Chondrocyte (in vitro differentiated cells): ENCODE measurements around the gene STRIP1. TPM values are rescaled to one million over a fixed set of nuclear protein-coding genes. Genes with fewer than 3 reads are reported as not detected.
A peak's percentile ranks its signal among the peaks of the same experiment; 100 is the strongest.

Experiments
- DNase-seq: peaks from one replicate; pipeline ENCODE4 v3.0.0; 2021; ENCODE audit warnings: mixed read lengths, low spot score
- H3K27ac Mint-ChIP-seq: one replicate; pipeline ENCODE4 v1.8.0; 2021; ENCODE audit warnings: mild to moderate bottlenecking, moderate library complexity, mixed read lengths; ENCODE audit not compliant: unreplicated experiment
- H3K27me3 Mint-ChIP-seq: 2 replicates; pipeline ENCODE4 v1.8.0; 2021; ENCODE audit warnings: low read depth, mixed read lengths
- H3K36me3 Mint-ChIP-seq: 2 replicates; pipeline ENCODE4 v1.8.0; 2021; ENCODE audit warnings: low read depth, mixed read lengths
- H3K4me1 Mint-ChIP-seq: 2 replicates; pipeline ENCODE4 v1.8.0; 2021; ENCODE audit warnings: low read depth, mild to moderate bottlenecking, mixed read lengths
- H3K4me3 Mint-ChIP-seq: one replicate; pipeline ENCODE4 v1.8.0; 2021; ENCODE audit warnings: mild to moderate bottlenecking, moderate library complexity, mixed read lengths; ENCODE audit not compliant: unreplicated experiment
- H3K9me3 Mint-ChIP-seq: 2 replicates; pipeline ENCODE4 v1.8.0; 2021; ENCODE audit warnings: low read depth, mixed read lengths
- total RNA-seq: library from RNA; stranded (reverse); gene quantifications from 3 replicates; pipeline ENCODE4 v1.2.1, GENCODE V29; 2021
- TF ChIP-seq, protein P1 (sequence below): fragments of 200-600 bp; sonication (generic); IDR thresholded peaks from 2 replicates; pipeline ENCODE4 v1.5.0; 2021; ENCODE audit warnings: antibody characterized with exemption, mild to moderate bottlenecking, moderate library complexity

The STRIP1 gene
- total RNA-seq, 1 donor from 2014 or later: 40.2 TPM

GRCh38 chr1:110085671-110086070 is 51.2 kb downstream of the STRIP1 start:
- TF ChIP-seq, protein P1, sequence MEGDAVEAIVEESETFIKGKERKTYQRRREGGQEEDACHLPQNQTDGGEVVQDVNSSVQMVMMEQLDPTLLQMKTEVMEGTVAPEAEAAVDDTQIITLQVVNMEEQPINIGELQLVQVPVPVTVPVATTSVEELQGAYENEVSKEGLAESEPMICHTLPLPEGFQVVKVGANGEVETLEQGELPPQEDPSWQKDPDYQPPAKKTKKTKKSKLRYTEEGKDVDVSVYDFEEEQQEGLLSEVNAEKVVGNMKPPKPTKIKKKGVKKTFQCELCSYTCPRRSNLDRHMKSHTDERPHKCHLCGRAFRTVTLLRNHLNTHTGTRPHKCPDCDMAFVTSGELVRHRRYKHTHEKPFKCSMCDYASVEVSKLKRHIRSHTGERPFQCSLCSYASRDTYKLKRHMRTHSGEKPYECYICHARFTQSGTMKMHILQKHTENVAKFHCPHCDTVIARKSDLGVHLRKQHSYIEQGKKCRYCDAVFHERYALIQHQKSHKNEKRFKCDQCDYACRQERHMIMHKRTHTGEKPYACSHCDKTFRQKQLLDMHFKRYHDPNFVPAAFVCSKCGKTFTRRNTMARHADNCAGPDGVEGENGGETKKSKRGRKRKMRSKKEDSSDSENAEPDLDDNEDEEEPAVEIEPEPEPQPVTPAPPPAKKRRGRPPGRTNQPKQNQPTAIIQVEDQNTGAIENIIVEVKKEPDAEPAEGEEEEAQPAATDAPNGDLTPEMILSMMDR: no peak
- Mint-ChIP-seq H3K27me3 (peaks cover 49% of the 10 kb centered on the region), H3K4me3 (no peak overlapping the region), H3K4me1 (peaks cover 13% of the 10 kb centered on the region), H3K36me3 (no peaks in the 10 kb centered on the region), H3K9me3 (no peaks in the 10 kb centered on the region), H3K27ac (no peak overlapping the region)
- DNase-seq: no peak

GRCh38 chr1:110086961-110087360 is 52.5 kb downstream of the STRIP1 start:
- DNase-seq: no peak
- H3K36me3 Mint-ChIP-seq: no peaks in the 10 kb centered on the region
- no peaks in the 10 kb centered on the region for H3K9me3 Mint-ChIP-seq
- no peak overlapping the region for H3K4me3 Mint-ChIP-seq
- TF ChIP-seq, protein P1: no peak
- peaks cover 13% of the 10 kb centered on the region for H3K4me1 Mint-ChIP-seq
- peaks cover 47% of the 10 kb centered on the region for H3K27me3 Mint-ChIP-seq
- no peak overlapping the region for H3K27ac Mint-ChIP-seq

GRCh38 chr1:110087812-110088738 is 53.7 kb downstream of the STRIP1 start:
- H3K4me3 Mint-ChIP-seq: no peak overlapping the region
- no peaks in the 10 kb centered on the region for H3K9me3 Mint-ChIP-seq
- TF ChIP-seq, protein P1: peak; percentile 81
- H3K27me3 Mint-ChIP-seq: peaks cover 48% of the 10 kb centered on the region
- DNase-seq: no peak
- H3K36me3 Mint-ChIP-seq: no peaks in the 10 kb centered on the region
- H3K4me1 Mint-ChIP-seq: peaks cover 13% of the 10 kb centered on the region
- no peak overlapping the region for H3K27ac Mint-ChIP-seq

DNA sequence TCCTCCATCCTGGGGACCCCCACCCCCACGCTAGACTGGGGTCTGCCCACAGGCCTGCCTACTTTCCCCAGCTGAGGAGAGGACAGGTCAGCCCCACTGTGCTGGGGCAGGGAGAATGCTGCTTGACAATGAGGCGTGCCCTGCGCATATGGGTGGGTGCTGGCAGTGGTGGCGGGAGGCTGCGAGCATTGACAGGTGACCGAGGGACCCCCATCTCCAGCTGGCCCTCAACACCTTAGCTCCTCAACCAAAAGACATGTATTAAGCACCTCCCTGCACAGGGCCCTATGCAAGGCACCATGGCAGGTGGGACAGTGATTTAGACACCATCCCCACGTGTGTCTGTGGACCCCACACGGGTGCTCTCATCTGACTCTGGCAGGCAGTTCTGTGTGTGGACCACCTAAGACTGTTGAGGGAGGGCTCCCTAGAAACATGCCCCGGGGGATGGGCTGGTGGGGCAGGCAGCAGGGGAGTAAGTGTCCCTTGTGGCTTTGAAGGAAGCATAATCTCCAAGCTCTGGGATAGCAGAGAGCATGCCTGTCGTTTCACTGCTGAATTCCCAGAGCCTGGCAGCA is 54.4 kb downstream of the STRIP1 start:
- Mint-ChIP-seq H3K4me1 (peaks cover 9% of the 10 kb centered on the region), H3K27ac (no peak overlapping the region), H3K4me3 (no peak overlapping the region), H3K9me3 (no peaks in the 10 kb centered on the region), H3K27me3 (peaks cover 43% of the 10 kb centered on the region), H3K36me3 (no peaks in the 10 kb centered on the region)
- TF ChIP-seq, protein P1: no peak
- DNase-seq: no peak

DNA sequence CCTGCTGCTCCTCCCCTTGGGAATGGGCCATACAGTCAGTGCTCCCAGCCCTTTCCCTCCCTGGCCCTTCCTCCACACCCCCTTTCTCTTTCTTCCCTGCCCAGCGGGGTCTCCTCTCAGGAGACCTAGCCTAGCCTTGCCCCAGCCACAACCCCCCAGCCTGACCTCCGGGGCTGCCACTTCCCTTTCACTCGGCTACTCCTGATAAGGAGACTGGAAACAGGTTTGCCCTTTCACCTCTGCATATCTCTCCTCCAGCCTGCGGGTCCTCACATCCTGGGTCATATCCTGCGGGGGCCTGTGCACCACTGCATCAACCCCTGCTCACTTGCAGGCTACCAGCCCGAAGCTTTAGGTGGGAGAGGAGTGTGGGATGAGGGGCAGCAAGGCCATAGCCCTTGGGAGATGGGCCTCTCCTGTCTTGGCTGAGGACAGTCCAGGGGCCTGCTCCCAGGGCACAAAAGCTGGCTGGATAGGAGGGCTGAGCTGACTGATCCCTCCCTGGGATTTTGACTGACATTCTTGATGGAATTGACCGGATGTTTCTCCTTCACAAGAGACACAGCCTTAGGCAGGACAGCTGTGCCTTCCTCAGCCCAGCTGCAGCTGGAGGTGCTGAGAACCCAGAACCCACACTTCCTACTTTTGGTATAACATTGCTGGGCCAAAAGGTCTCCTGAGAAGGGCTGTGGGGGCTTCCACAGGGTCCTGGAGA is 55.3 kb downstream of the STRIP1 start:
- TF ChIP-seq, protein P1: no peak
- Mint-ChIP-seq H3K9me3 (no peaks in the 10 kb centered on the region), H3K27me3 (peaks cover 40% of the 10 kb centered on the region), H3K4me3 (no peak overlapping the region), H3K4me1 (peaks cover 2% of the 10 kb centered on the region), H3K27ac (no peak overlapping the region), H3K36me3 (no peaks in the 10 kb centered on the region)
- DNase-seq: no peak
